Smooth muscle cell (in vitro differentiated cells): ENCODE results near the gene TRIM66. TPM values are rescaled to one million over a fixed set of nuclear protein-coding genes. Genes with fewer than 3 reads are reported as not detected.

Source experiments
- DNase-seq: peaks from one replicate; lab custom pipeline; 2025; ENCODE audit not compliant: unreplicated experiment; lab: John Stamatoyannopoulos, UW
- H2AFZ ChIP-seq: fragments of 200-600 bp; sonication (generic); 2 replicates; pipeline ENCODE4 v1.6.0; 2016; ENCODE audit warnings: antibody characterized with exemption, low read depth, mild to moderate bottlenecking
- H3F3A ChIP-seq: fragments of 200-600 bp; sonication (generic); 2 replicates; pipeline ENCODE4 v1.6.0; 2017; ENCODE audit warnings: antibody characterized with exemption, low read depth
- H3K27ac ChIP-seq: fragments of 200-600 bp; sonication (generic); 2 replicates; pipeline ENCODE4 v1.5.1; 2016; ENCODE audit warnings: low read depth, mild to moderate bottlenecking
- H3K27me3 ChIP-seq: fragments of 200-600 bp; sonication (generic); 2 replicates; pipeline ENCODE4 v1.6.1; 2016; ENCODE audit warnings: low read depth, mild to moderate bottlenecking
- H3K36me3 ChIP-seq: fragments of 200-600 bp; sonication (generic); 2 replicates; pipeline ENCODE4 v1.5.1; 2016; ENCODE audit warnings: low read depth
- H3K4me1 ChIP-seq: fragments of 200-600 bp; sonication (generic); 2 replicates; pipeline ENCODE4 v1.5.1; 2016; ENCODE audit warnings: low read depth
- H3K4me2 ChIP-seq: fragments of 200-600 bp; sonication (generic); 2 replicates; pipeline ENCODE4 v1.6.0; 2016; ENCODE audit warnings: mild to moderate bottlenecking
- H3K4me3 ChIP-seq: fragments of 200-600 bp; sonication (generic); 2 replicates; pipeline ENCODE4 v1.5.1; 2016; ENCODE audit warnings: mild to moderate bottlenecking
- H3K79me2 ChIP-seq: fragments of 200-600 bp; sonication (generic); 2 replicates; pipeline ENCODE4 v1.6.0; 2016; ENCODE audit warnings: low read depth, mild to moderate bottlenecking
- H3K9ac ChIP-seq: fragments of 200-600 bp; sonication (generic); 2 replicates; pipeline ENCODE4 v1.6.0; 2016; ENCODE audit warnings: low read depth
- H3K9me3 ChIP-seq: fragments of 200-600 bp; sonication (generic); replicated peaks from 2 replicates; pipeline ENCODE4 v1.5.1; 2016; ENCODE audit warnings: low read depth
- H4K20me1 ChIP-seq: fragments of 200-600 bp; sonication (generic); 2 replicates; pipeline ENCODE4 v1.6.0; 2016; ENCODE audit warnings: low read depth
- CTCF ChIP-seq: fragments of 200-600 bp; sonication (generic); IDR thresholded peaks from 2 replicates; pipeline ENCODE4 v1.5.1; 2017; ENCODE audit warnings: borderline replicate concordance, mild to moderate bottlenecking, antibody characterized with exemption; ENCODE audit not compliant: insufficient read depth, poor library complexity, severe bottlenecking
- WGBS: methylation state at CpG from one replicate; pipeline ENCODE4 v1.1.7; 2016; ENCODE audit warnings: low lambda C conversion rate; 5-methylcytosine and 5-hydroxymethylcytosine counted together
- polyA plus RNA-seq: library from polyadenylated mRNA; unstranded; fragments of >200 nt; fragmentation: Nextera tagmentation; extraction: Ambion mirVana; gene quantifications from 2 replicates; pipeline ENCODE4 v1.2.1, GENCODE V29; 2016
- total RNA-seq: library from RNA; depleted of rRNA; stranded (reverse); fragments of >200 nt; gene quantifications from 2 replicates; pipeline ENCODE4 v1.2.3, GENCODE V29; 2014

The TRIM66 gene
- total and polyA plus RNA-seq, 2 experiments from 2014 or later, result 0.24 to 5.8 TPM

DNA sequence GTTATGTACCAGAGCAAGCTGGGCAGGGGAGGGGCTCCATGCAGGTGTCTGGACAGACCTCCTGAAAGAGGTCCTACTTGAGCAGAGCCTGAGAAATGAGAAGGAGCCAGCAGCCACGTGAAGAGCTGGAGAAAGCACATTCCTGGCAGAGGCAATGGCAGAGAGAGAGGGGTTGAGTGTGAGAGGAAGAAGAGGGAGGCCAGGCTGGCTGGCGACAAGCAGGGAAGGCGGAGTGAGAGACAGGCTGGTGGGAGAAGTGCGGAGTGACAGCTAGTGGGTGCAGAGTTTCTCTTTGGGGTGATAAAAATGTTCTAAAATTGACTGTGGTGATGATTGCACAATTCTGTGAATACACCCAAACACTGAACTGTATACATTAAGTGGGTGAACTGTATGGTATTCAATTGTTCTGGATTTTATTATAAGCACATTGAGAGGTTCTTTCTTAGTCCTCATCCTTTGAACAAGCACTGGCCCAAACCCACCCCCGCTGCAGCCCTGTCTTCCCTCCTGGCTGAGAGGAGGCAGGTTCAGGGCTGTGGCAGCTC is 29.5 kb upstream of the TRIM66 start:
- 92% methylated on average over 5 of the region's 5 CpGs for WGBS
- no peak for TF ChIP-seq CTCF
- H3K79me2 ChIP-seq, result peaks cover 13% of the 10 kb centered on the region
- H3K9me3 ChIP-seq, result no peaks in the 10 kb centered on the region
- peaks cover 5% of the 10 kb centered on the region for H3K4me1 ChIP-seq
- no peak overlapping the region for H3K27ac ChIP-seq
- no peak overlapping the region for H3K9ac ChIP-seq
- H3K4me2 ChIP-seq, result no peak overlapping the region
- no peaks in the 10 kb centered on the region for H3K27me3 ChIP-seq
- peaks cover 2% of the 10 kb centered on the region for H3K36me3 ChIP-seq
- no peak for DNase-seq
- H4K20me1 ChIP-seq, result peaks cover 55% of the 10 kb centered on the region
- no peak overlapping the region for H3K4me3 ChIP-seq
- peaks cover under 1% of the 10 kb centered on the region for H3F3A ChIP-seq
- H2AFZ ChIP-seq, result no peak overlapping the region

DNA sequence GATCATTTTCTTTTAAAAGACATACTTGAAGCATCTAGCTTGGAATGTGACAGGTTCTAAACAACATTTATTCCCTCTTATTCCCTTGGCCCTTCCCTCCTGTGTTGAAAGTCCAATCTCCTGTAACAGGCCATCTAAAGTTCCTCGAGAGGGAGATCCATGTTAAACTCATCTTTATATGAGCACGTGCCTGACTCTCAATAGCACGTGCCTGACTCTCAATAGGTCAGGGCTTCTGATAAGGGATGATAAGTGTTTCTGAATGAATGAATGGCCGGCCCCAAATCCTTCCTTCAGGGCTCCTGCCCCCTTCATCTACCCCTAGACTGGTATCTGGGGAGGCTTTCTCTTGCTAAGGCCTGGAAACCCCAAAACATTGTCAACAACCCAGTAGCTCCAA is 27.3 kb upstream of the TRIM66 start:
- 97% methylated on average over 4 of the region's 4 CpGs for WGBS
- Histone ChIP-seq H3K36me3 (peaks cover 14% of the 10 kb centered on the region), H3K27ac (no peak overlapping the region)

GRCh38 chr11:8709002-8709672 is 26.7 kb upstream of the TRIM66 start:
- H3K36me3 ChIP-seq, result peaks cover 14% of the 10 kb centered on the region
- no peak for TF ChIP-seq CTCF
- peaks cover 5% of the 10 kb centered on the region for H3K4me1 ChIP-seq
- no peak overlapping the region for H3K9ac ChIP-seq
- H3F3A ChIP-seq, result no peaks in the 10 kb centered on the region
- no peak overlapping the region for H3K4me2 ChIP-seq
- no peak overlapping the region for H3K4me3 ChIP-seq
- no peak for DNase-seq
- 79% methylated on average over 11 of the region's 12 CpGs for WGBS
- no peaks in the 10 kb centered on the region for H3K9me3 ChIP-seq
- peaks cover 68% of the 10 kb centered on the region for H4K20me1 ChIP-seq
- no peak overlapping the region for H3K27ac ChIP-seq
- H3K27me3 ChIP-seq, result no peaks in the 10 kb centered on the region
- H2AFZ ChIP-seq, result no peak overlapping the region
- peaks cover 3% of the 10 kb centered on the region for H3K79me2 ChIP-seq

More for the DNA sequence above, 27.3 kb upstream of the TRIM66 start:
- H3K4me2 ChIP-seq, result no peak overlapping the region
- no peaks in the 10 kb centered on the region for H3K9me3 ChIP-seq
- H3K27me3 ChIP-seq, result no peaks in the 10 kb centered on the region
- H2AFZ ChIP-seq, result no peak overlapping the region
- peaks cover 68% of the 10 kb centered on the region for H4K20me1 ChIP-seq
- H3K79me2 ChIP-seq, result peaks cover 4% of the 10 kb centered on the region
- H3F3A ChIP-seq, result no peaks in the 10 kb centered on the region
- H3K4me3 ChIP-seq, result no peak overlapping the region
- peaks cover 5% of the 10 kb centered on the region for H3K4me1 ChIP-seq
- H3K9ac ChIP-seq, result no peak overlapping the region
- no peak for DNase-seq
- TF ChIP-seq CTCF, result no peak
